Measurements from ENCODE around the gene SLC39A13. TPM values are rescaled to one million over a fixed set of nuclear protein-coding genes. Genes with fewer than 3 reads are reported as not detected.

The SLC39A13 gene
- total and polyA plus RNA-seq, 2 of the 13 experiments (the other 11 are each of a cell fraction or from before 2014, with no cell fraction given), result 15.3 to 30.5 TPM

DNA sequence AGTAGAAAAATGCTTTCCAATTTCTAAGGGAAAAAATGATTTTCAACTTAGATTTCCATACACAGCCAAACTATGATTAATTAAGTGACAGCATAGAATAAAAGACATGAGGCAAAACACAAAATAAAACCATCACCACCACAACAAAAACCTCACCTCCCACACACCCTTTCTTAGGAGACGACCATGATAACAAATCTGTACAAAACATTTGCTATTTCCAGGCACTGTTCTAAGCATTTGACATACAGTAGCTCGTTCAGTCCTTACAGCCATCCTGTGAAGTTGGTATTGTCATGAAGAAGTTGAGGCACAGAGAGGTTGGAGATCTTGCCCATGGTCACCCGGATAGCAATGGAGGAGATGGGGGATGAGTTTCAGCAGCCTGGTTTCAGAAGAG is 38.7 kb upstream of the SLC39A13 start (continued):
- TF ChIP-seq ZNF737 (CRISPR knock-in tag; IDR thresholded peaks at IDR 0.05; ENCODE audit: borderline replicate concordance) (no peak), DR1 (CRISPR knock-in tag; IDR thresholded peaks at IDR 0.05) (no peak), ZNF616 (CRISPR knock-in tag; IDR thresholded peaks at IDR 0.05; ENCODE audit: low read depth) (no peak), SRF (IDR thresholded peaks at IDR 0.05; ENCODE audit: low read depth, low read length) (no peak), MAZ (IDR thresholded peaks at IDR 0.05; ENCODE audit: borderline replicate concordance, low read depth, low read length) (no peak), MAZ (CRISPR knock-in tag; IDR thresholded peaks at IDR 0.05; ENCODE audit: low read depth) (no peak), ZBTB4 (CRISPR knock-in tag; IDR thresholded peaks at IDR 0.05; ENCODE audit: borderline replicate concordance) (no peak), TBX3 (IDR thresholded peaks at IDR 0.05; ENCODE audit: borderline replicate concordance) (no peak), EEA1 (CRISPR knock-in tag; IDR thresholded peaks at IDR 0.05; ENCODE audit: borderline replicate concordance) (no peak), ZNF576 (CRISPR knock-in tag; IDR thresholded peaks at IDR 0.05) (no peak), KLF9 (CRISPR knock-in tag; IDR thresholded peaks at IDR 0.05; ENCODE audit: low read depth) (no peak), ZNF639 (CRISPR knock-in tag; conservative IDR thresholded peaks at IDR 0.05) (no peak), KDM1A (CRISPR knock-in tag; IDR thresholded peaks at IDR 0.05) (no peak), ZNF431 (CRISPR knock-in tag; IDR thresholded peaks at IDR 0.05; ENCODE audit: borderline replicate concordance, low read depth) (no peak)
- TF ChIP-seq, protein P1, sequence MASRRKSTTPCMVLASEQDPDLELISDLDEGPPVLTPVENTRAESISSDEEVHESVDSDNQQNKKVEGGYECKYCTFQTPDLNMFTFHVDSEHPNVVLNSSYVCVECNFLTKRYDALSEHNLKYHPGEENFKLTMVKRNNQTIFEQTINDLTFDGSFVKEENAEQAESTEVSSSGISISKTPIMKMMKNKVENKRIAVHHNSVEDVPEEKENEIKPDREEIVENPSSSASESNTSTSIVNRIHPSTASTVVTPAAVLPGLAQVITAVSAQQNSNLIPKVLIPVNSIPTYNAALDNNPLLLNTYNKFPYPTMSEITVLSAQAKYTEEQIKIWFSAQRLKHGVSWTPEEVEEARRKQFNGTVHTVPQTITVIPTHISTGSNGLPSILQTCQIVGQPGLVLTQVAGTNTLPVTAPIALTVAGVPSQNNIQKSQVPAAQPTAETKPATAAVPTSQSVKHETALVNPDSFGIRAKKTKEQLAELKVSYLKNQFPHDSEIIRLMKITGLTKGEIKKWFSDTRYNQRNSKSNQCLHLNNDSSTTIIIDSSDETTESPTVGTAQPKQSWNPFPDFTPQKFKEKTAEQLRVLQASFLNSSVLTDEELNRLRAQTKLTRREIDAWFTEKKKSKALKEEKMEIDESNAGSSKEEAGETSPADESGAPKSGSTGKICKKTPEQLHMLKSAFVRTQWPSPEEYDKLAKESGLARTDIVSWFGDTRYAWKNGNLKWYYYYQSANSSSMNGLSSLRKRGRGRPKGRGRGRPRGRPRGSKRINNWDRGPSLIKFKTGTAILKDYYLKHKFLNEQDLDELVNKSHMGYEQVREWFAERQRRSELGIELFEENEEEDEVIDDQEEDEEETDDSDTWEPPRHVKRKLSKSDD (CRISPR knock-in tag; IDR thresholded peaks at IDR 0.05; ENCODE audit: low read depth), result no peak
